SK-N-SH (cell line): Measurements from ENCODE around the gene CDH13. TPM values are rescaled to one million over a fixed set of nuclear protein-coding genes. Genes with fewer than 3 reads are reported as not detected.

Experiments
- CTCF ChIA-PET: fragments of 300-600, 350-600 bp; formaldehyde crosslinking; extraction: SDS; loops from one replicate; lab custom pipeline; 2021; lab: Yijun Ruan, JAX
- POLR2A ChIA-PET: fragments of 350-600 bp; sonication (Branson Sonifier 250); formaldehyde crosslinking; extraction: SDS; loops from one replicate; lab custom pipeline; 2020; ENCODE audit warnings: antibody characterized with exemption, inconsistent platforms; lab: Yijun Ruan, JAX
- DNase-seq: peaks from one replicate; pipeline ENCODE4 v3.0.0; 2012
- H2AFZ ChIP-seq: fragments of 200-600 bp; sonication (generic); 2 replicates; pipeline ENCODE4 v1.8.1; 2016; ENCODE audit warnings: antibody characterized with exemption, mild to moderate bottlenecking, low read depth
- H3F3A ChIP-seq: fragments of 200-600 bp; sonication (generic); replicated peaks from 2 replicates; pipeline ENCODE3; 2016; ENCODE audit warnings: antibody characterized with exemption, mild to moderate bottlenecking; ENCODE audit not compliant: insufficient read depth
- H3K27ac ChIP-seq, 2 experiments: fragments of 200-500 bp in 1 of 2; fragments of 200-600 bp in 1 of 2; sonication (Bioruptor generic) in 1 of 2; sonication (generic), shearing (Covaris generic) in 1 of 2; 2 replicates each; pipeline versions ENCODE4 v1.5.1 to v1.6.1; 2014 to 2016; ENCODE audit warnings: low read depth in 2 of 2, inconsistent platforms in 1 of 2, low read length in 1 of 2, mild to moderate bottlenecking in 1 of 2, mixed read lengths in 1 of 2
- H3K27me3 ChIP-seq: fragments of 200-600 bp; sonication (generic), shearing (Covaris generic); 2 replicates; pipeline ENCODE4 v1.6.1; 2016; ENCODE audit warnings: mixed run types; ENCODE audit not compliant: insufficient read depth
- H3K36me3 ChIP-seq, 2 experiments: fragments of 200-500 bp in 1 of 2; fragments of 200-600 bp in 1 of 2; sonication (Bioruptor generic) in 1 of 2; sonication (generic) in 1 of 2; replicated peaks in 1 of 2; 2 replicates each; pipeline versions ENCODE3 to v1.5.1; 2014 to 2016; ENCODE audit warnings: low read length in 1 of 2, mild to moderate bottlenecking in 1 of 2; ENCODE audit not compliant: insufficient read depth in 2 of 2, control insufficient read depth in 1 of 2
- H3K4me1 ChIP-seq, 2 experiments: fragments of 200-500 bp in 1 of 2; fragments of 200-600 bp in 1 of 2; sonication (Bioruptor generic) in 1 of 2; sonication (generic), shearing (Covaris generic) in 1 of 2; 2 replicates each; pipeline versions ENCODE4 v1.5.1 to v1.6.1; 2014 to 2016; ENCODE audit warnings: low read depth in 1 of 2, low read length in 1 of 2, mixed run types in 1 of 2; ENCODE audit not compliant: insufficient read depth in 2 of 2, control insufficient read depth in 1 of 2
- H3K4me2 ChIP-seq: fragments of 200-600 bp; sonication (generic), shearing (Covaris generic); 2 replicates; pipeline ENCODE4 v1.6.1; 2017; ENCODE audit warnings: mixed run types
- H3K4me3 ChIP-seq, 2 experiments: fragments of 200-500 bp in 1 of 2; fragments of 200-600 bp in 1 of 2; sonication (Bioruptor generic) in 1 of 2; sonication (generic), shearing (Covaris generic) in 1 of 2; 2 replicates each; pipeline versions ENCODE4 v1.5.1 to v1.8.1; 2014 to 2016; ENCODE audit warnings: low read depth in 2 of 2, inconsistent platforms in 1 of 2, low read length in 1 of 2, mild to moderate bottlenecking in 1 of 2, mixed read lengths in 1 of 2, moderate library complexity in 1 of 2
- H3K79me2 ChIP-seq: fragments of 200-600 bp; sonication (generic); 2 replicates; pipeline ENCODE4 v1.8.1; 2017; ENCODE audit warnings: mild to moderate bottlenecking; ENCODE audit not compliant: insufficient read depth
- H3K9ac ChIP-seq: fragments of 200-600 bp; sonication (generic); 2 replicates; pipeline ENCODE4 v1.6.1; 2017; ENCODE audit warnings: mixed run types
- H3K9me2 ChIP-seq: fragments of 200-600 bp; sonication (generic); 2 replicates; pipeline ENCODE4 v1.6.1; 2017; ENCODE audit warnings: mixed run types
- H3K9me3 ChIP-seq: fragments of 200-600 bp; sonication (generic); 2 replicates; pipeline ENCODE4 v1.6.1; 2017; ENCODE audit warnings: mixed run types, mild to moderate bottlenecking, moderate library complexity
- H4K20me1 ChIP-seq: fragments of 200-600 bp; sonication (generic); 2 replicates; pipeline ENCODE4 v1.6.1; 2017; ENCODE audit warnings: mild to moderate bottlenecking, mixed run types; ENCODE audit not compliant: insufficient read depth
- ELF1 ChIP-seq: IDR thresholded peaks from 2 replicates; pipeline ENCODE4 v1.4.0; 2012
- FOSL2 ChIP-seq: IDR thresholded peaks from 2 replicates; pipeline ENCODE4 v1.4.0; 2012; ENCODE audit warnings: low read depth, mild to moderate bottlenecking, moderate library complexity, borderline replicate concordance
- JUND ChIP-seq: IDR thresholded peaks from 2 replicates; pipeline ENCODE4 v1.4.0; 2012
- MXI1 ChIP-seq: IDR thresholded peaks from 2 replicates; pipeline ENCODE4 v1.6.1; 2012; ENCODE audit warnings: mild to moderate bottlenecking, low read depth, low read length, improper control_type of control experiment
- POLR2AphosphoS5 ChIP-seq: IDR thresholded peaks from 2 replicates; pipeline ENCODE4 v1.6.1; 2012; ENCODE audit warnings: low read depth, low read length
- SIN3A ChIP-seq: IDR thresholded peaks from 2 replicates; pipeline ENCODE4 v1.6.1; 2012; ENCODE audit warnings: low read depth, mild to moderate bottlenecking, low read length, moderate library complexity, borderline replicate concordance
- TAF1 ChIP-seq: IDR thresholded peaks from 2 replicates; pipeline ENCODE4 v1.6.1; 2012; ENCODE audit warnings: low read depth, mild to moderate bottlenecking, low read length, moderate library complexity, borderline replicate concordance
- TCF12 ChIP-seq: IDR thresholded peaks from 2 replicates; pipeline ENCODE4 v1.4.0; 2012
- TEAD4 ChIP-seq: IDR thresholded peaks from 2 replicates; pipeline ENCODE4 v1.4.0; 2012; ENCODE audit warnings: mild to moderate bottlenecking, borderline replicate concordance; ENCODE audit not compliant: insufficient read depth
- WGBS: methylation state at CpG from one replicate; pipeline ENCODE4 v1.1.6; 2017; ENCODE audit warnings: low lambda C conversion rate; 5-methylcytosine and 5-hydroxymethylcytosine counted together
- polyA plus RNA-seq, 3 experiments: library from polyadenylated mRNA; depleted of rRNA; stranded (reverse); fragments of >200 nt; gene quantifications; 2 replicates each; pipeline ENCODE4 v1.2.3, GENCODE V29; 2012
- TF ChIP-seq, protein P1 (sequence below): IDR thresholded peaks from 2 replicates; pipeline ENCODE4 v1.4.0; 2012; ENCODE audit warnings: low read depth
- TF ChIP-seq, protein P2 (sequence below): fragments of 150-350 bp; IDR thresholded peaks from 2 replicates; pipeline ENCODE4 v1.6.1; 2016; ENCODE audit warnings: mild to moderate bottlenecking, low read depth, low read length
- TF ChIP-seq, protein P3 (sequence below): IDR thresholded peaks from 2 replicates; pipeline ENCODE4; 2012
- TF ChIP-seq, protein P4 (sequence below): IDR thresholded peaks from 2 replicates; pipeline ENCODE4 v1.4.0; 2012; ENCODE audit warnings: low read depth, borderline replicate concordance

The CDH13 gene
- polyA plus RNA-seq, 1 of the 3 experiments (the other 2 are of a cell fraction), result 93.0 TPM

DNA sequence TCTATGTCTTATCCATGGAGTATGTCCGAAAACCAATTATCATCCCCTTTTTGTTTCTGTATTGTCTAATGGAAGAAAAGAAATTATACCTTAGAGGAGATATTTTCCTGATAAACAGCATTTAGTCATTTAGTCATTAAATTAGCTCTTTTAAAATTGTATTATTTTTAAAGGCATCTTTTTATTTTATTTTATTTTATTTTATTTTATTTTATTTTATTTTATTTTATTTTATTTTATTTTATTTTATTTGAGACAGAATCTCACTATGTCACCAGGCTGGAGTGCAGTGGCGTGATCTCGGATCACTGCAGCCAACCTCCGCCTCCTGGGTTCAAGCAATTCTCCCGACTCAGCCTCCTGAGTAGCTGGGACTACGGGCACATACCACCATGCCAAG is 559.1 kb downstream of the CDH13 start (continued):
- TF ChIP-seq, protein P1, sequence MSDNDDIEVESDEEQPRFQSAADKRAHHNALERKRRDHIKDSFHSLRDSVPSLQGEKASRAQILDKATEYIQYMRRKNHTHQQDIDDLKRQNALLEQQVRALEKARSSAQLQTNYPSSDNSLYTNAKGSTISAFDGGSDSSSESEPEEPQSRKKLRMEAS, result no peak
- TF ChIP-seq TEAD4 (no peak), ELF1 (no peak), MXI1 (no peak), TAF1 (no peak)
- TF ChIP-seq, protein P2, sequence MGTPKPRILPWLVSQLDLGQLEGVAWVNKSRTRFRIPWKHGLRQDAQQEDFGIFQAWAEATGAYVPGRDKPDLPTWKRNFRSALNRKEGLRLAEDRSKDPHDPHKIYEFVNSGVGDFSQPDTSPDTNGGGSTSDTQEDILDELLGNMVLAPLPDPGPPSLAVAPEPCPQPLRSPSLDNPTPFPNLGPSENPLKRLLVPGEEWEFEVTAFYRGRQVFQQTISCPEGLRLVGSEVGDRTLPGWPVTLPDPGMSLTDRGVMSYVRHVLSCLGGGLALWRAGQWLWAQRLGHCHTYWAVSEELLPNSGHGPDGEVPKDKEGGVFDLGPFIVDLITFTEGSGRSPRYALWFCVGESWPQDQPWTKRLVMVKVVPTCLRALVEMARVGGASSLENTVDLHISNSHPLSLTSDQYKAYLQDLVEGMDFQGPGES, result no peak

DNA sequence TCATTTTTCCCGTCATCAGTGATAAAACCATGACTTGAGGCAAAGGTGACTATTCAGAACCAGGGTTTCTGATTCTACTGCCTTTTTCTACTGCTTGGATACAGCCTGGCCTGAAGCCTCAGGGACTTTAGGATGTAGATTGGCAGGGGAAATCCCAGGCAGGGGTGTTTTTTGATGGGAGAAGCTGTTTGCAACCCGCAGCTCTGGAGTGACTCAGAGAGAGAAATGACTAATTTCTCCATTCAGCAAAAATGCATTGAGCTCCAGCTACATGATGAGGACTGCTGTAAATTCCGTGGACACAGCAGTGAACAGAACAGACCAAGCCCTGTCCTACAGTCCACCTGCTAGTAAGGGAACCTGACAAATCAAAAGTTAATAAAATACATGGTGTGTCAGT is 560.6 kb downstream of the CDH13 start:
- H2AFZ ChIP-seq, result no peak overlapping the region
- no peaks in the 10 kb centered on the region for H3K36me3 ChIP-seq
- H4K20me1 ChIP-seq, result no peaks in the 10 kb centered on the region; the same call in 1 of the 2 replicates
- no peaks in the 10 kb centered on the region for H3K79me2 ChIP-seq
- H3K4me2 ChIP-seq, result peak overlapping the region; percentile 56; the same call in 1 of the 2 replicates
- H3K27ac ChIP-seq, result peak overlapping the region in 1 of 2 experiments; percentile 46; a peak in 2 of 4 replicates
- TF ChIP-seq TCF12 (peak; percentile 36; the same call in 1 of the 2 replicates), POLR2AphosphoS5 (no peak), FOSL2 (peak; percentile 78), JUND (peak; percentile 66), SIN3A (no peak)
- TF ChIP-seq, protein P3, sequence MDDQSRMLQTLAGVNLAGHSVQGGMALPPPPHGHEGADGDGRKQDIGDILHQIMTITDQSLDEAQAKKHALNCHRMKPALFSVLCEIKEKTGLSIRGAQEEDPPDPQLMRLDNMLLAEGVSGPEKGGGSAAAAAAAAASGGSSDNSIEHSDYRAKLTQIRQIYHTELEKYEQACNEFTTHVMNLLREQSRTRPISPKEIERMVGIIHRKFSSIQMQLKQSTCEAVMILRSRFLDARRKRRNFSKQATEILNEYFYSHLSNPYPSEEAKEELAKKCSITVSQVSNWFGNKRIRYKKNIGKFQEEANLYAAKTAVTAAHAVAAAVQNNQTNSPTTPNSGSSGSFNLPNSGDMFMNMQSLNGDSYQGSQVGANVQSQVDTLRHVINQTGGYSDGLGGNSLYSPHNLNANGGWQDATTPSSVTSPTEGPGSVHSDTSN, result peak; percentile 60; the same call in 1 of the 2 replicates
- TF ChIP-seq, protein P4, sequence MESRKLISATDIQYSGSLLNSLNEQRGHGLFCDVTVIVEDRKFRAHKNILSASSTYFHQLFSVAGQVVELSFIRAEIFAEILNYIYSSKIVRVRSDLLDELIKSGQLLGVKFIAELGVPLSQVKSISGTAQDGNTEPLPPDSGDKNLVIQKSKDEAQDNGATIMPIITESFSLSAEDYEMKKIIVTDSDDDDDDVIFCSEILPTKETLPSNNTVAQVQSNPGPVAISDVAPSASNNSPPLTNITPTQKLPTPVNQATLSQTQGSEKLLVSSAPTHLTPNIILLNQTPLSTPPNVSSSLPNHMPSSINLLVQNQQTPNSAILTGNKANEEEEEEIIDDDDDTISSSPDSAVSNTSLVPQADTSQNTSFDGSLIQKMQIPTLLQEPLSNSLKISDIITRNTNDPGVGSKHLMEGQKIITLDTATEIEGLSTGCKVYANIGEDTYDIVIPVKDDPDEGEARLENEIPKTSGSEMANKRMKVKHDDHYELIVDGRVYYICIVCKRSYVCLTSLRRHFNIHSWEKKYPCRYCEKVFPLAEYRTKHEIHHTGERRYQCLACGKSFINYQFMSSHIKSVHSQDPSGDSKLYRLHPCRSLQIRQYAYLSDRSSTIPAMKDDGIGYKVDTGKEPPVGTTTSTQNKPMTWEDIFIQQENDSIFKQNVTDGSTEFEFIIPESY, result no peak
- TF ChIP-seq, all 33 proteins: peak for 4
- no peak overlapping the region for H3K4me3 ChIP-seq
- WGBS, result 2% methylated on average over 3 of the region's 3 CpGs
- H3K9ac ChIP-seq, result no peak overlapping the region
- DNase-seq, result no peak
- no peaks in the 10 kb centered on the region for H3K4me1 ChIP-seq
- H3K27me3 ChIP-seq, result no peaks in the 10 kb centered on the region
- no peaks in the 10 kb centered on the region for H3K9me2 ChIP-seq
- ChIA-PET POLR2A (no interaction called here), CTCF (no interaction called here)
- H3F3A ChIP-seq, result peaks cover 3% of the 10 kb centered on the region
- H3K9me3 ChIP-seq, result no peaks in the 10 kb centered on the region
